Ovary (tissue), 9 donors: ENCODE measurements around the gene PIK3AP1. TPM values are rescaled to one million over a fixed set of nuclear protein-coding genes. Genes with fewer than 3 reads are reported as not detected.

ENCODE experiments used
- DNase-seq, 5 donors: peaks; one replicate each; pipeline ENCODE4 v3.0.0-alpha.2; 2019 to 2020
- H3K27ac ChIP-seq, 2 donors: fragments of 200-600 bp; one replicate each; pipeline versions ENCODE4 v1.5.1 to v1.8.0; 2019 to 2022
- H3K27me3 ChIP-seq: fragments of 200-600 bp; one replicate; pipeline ENCODE4 v1.8.0; 2022
- H3K36me3 ChIP-seq: fragments of 200-600 bp; sonication (generic); one replicate; pipeline ENCODE4 v1.5.1; 2019
- H3K4me1 ChIP-seq: one replicate; pipeline ENCODE4 v1.8.1; 2013; ENCODE audit warnings: mild to moderate bottlenecking, moderate library complexity; ENCODE audit not compliant: insufficient read depth
- H3K4me3 ChIP-seq: fragments of 200-600 bp; sonication (generic); one replicate; pipeline ENCODE4 v1.5.1; 2017
- H3K9me3 ChIP-seq, 2 donors: fragments of 200-600 bp in 1 of 2; sonication (generic) in 1 of 2; one replicate each; pipeline versions ENCODE4 v1.5.1 to v1.8.1; 2013 to 2019; ENCODE audit warnings: mild to moderate bottlenecking in 1 of 2, moderate library complexity in 1 of 2
- EP300 ChIP-seq: sonication (generic); formaldehyde crosslinking; IDR thresholded peaks from one replicate; pipeline ENCODE4 v1.6.1; 2017; ENCODE audit warnings: antibody characterized with exemption
- POLR2A ChIP-seq: fragments of 450-650 bp; IDR thresholded peaks from one replicate; pipeline ENCODE4 v1.6.1; 2017; ENCODE audit warnings: antibody characterized with exemption, mild to moderate bottlenecking, moderate library complexity
- WGBS, 3 donors: extraction: QIAGEN DNeasy Blood & Tissue Kit in 1 of 3; methylation state at CpG; one replicate each; pipeline versions ENCODE4 v1.1.5 to v1.1.7; 2013 to 2017; 5-methylcytosine and 5-hydroxymethylcytosine counted together
- intact Hi-C, 4 donors: fragments of 100-400 bp; cut with DNase I; formaldehyde crosslinking; loops; one replicate each; pipeline versions ENCODE4 v1.11.0 to v1.15.1; 2022 to 2023
- polyA plus RNA-seq, 2 donors: library from polyadenylated mRNA; stranded (reverse); fragments of 200-250 nt in 1 of 2; fragments of 350-450 nt in 1 of 2; fragmentation: Illumina TruSeq in 1 of 2; extraction: RNeasy Lipid Tissue Mini Kit (QIAGEN cat#74804) in 1 of 2; gene quantifications; one replicate each; pipeline ENCODE4 v1.2.3, GENCODE V29; 2013 to 2014
- total RNA-seq, 7 donors: library from RNA; depleted of rRNA in 2 of 7; stranded (reverse); fragments of >200 nt in 2 of 7; fragmentation: NEBNext Ultra II Directional in 3 of 7; extraction: Animal tissue kit (Norgen Biotek cat#: 25700) in 3 of 7; gene quantifications; one replicate each; pipeline versions ENCODE4 v1.1.0 to v1.2.4, GENCODE V29; 2016 to 2023
- TF ChIP-seq, protein P1 (sequence below), 3 donors: fragments of 450-650 bp in 2 of 3; fragments of 200-600 bp in 1 of 3; IDR thresholded peaks; one replicate each; pipeline versions ENCODE4 v1.5.1 to v1.8.0; 2016 to 2022; ENCODE audit warnings: antibody characterized with exemption in 3 of 3, mild to moderate bottlenecking in 1 of 3
- donor health status: DM: no; HTN: no; CAD: no; lungs with moderate emphysema.
- donor health status: DM: no; HTN: no; CAD: no.
- donor health status: Bipolar disorder and iron deficiency.
- donor health status: DM: yes; HTN: yes; CAD: no.
- donor health status: DM: no; HTN: no; CAD: no.
- donor health status: DM: yes; HTN: yes; CAD: no.

PIK3AP1 gene
- total and polyA plus RNA-seq, 9 donors, result 2.5 to 14.2 (median 7.8) TPM

DNA sequence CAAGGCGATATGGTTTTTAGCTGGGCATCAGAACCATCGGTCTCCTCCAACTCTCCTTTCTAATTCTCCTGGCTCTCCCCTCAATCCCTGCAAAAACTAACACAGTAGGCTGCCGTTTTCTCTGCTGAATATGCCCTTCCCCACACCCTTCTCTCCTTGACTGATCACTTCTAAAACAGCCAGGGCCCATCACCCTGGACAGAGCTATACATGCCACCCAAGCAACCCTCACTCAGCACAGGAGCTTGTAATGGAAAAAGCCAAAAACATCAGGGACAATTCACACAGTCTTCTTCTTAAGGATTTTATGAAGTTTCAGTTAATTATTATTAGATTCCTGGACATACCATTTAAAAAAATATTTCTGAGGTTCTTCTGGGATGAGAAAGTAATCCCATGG, 61.5 kb downstream of the PIK3AP1 start:
- H3K27ac ChIP-seq, result no peak overlapping the region
- no peaks in the 10 kb centered on the region for H3K27me3 ChIP-seq
- no peaks in the 10 kb centered on the region for H3K36me3 ChIP-seq
- no peak for DNase-seq
- no peaks in the 10 kb centered on the region for H3K4me1 ChIP-seq
- no peak overlapping the region for H3K4me3 ChIP-seq
- WGBS, 3 donors, result 73 to 81% (median 81%) methylated on average over 3 of the region's 3 CpGs
- no peaks in the 10 kb centered on the region for H3K9me3 ChIP-seq
- TF ChIP-seq POLR2A, result no peak
- TF ChIP-seq, protein P1, sequence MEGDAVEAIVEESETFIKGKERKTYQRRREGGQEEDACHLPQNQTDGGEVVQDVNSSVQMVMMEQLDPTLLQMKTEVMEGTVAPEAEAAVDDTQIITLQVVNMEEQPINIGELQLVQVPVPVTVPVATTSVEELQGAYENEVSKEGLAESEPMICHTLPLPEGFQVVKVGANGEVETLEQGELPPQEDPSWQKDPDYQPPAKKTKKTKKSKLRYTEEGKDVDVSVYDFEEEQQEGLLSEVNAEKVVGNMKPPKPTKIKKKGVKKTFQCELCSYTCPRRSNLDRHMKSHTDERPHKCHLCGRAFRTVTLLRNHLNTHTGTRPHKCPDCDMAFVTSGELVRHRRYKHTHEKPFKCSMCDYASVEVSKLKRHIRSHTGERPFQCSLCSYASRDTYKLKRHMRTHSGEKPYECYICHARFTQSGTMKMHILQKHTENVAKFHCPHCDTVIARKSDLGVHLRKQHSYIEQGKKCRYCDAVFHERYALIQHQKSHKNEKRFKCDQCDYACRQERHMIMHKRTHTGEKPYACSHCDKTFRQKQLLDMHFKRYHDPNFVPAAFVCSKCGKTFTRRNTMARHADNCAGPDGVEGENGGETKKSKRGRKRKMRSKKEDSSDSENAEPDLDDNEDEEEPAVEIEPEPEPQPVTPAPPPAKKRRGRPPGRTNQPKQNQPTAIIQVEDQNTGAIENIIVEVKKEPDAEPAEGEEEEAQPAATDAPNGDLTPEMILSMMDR (IDR thresholded peaks at IDR 0.05), result no peak
- no peak for TF ChIP-seq EP300
- intact Hi-C loops, result no loop called here

DNA sequence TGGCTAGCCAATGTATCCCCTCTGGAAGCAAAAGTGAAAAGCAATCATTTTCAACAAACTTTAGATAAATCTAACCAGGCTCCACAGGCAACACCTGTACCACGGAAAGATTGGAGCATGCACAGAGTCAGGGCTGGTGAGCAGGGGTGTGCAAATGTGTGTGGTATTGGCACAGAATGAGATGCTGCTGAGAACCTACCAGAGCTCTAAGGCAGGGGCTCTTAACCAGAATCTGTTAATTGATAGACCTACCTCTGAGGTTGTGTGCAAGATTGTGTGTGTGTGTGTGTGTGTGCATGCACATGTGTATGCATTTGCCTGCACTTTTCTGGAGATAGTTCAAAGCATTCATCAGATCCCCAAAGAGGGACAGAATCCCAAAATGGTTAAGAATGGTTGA, 62.9 kb downstream of the PIK3AP1 start:
- TF ChIP-seq POLR2A (no peak), EP300 (no peak)
- TF ChIP-seq, protein P1 (IDR thresholded peaks at IDR 0.05), result no peak
- Histone ChIP-seq H3K4me3 (no peak overlapping the region), H3K27me3 (no peaks in the 10 kb centered on the region), H3K36me3 (no peaks in the 10 kb centered on the region), H3K27ac (no peak overlapping the region), H3K9me3 (no peaks in the 10 kb centered on the region), H3K4me1 (no peaks in the 10 kb centered on the region)
- no peak for DNase-seq
- intact Hi-C loops, result no loop called here
- WGBS, 3 donors, result 84 to 100% (median 93%) methylated on average over 1 of the region's 1 CpG

DNA sequence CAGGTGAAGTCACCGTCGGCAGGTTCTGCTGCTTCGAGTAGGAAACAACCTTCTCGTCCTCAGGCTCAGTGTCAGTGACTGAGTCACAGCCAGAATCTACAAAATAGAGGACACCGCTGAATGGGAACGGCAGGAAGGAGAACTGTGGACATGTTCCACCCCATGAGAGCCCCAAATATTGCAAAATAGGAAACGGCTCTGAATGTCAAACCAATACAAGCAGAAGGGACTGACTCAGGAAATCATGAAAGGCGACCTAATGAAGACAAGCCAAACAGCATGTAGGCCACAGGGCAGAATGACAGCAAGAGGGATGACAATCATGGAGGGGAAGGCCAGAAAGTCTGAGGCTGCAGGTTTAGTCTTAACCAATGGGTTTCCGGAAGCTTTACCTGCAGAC, 63.5 kb downstream of the PIK3AP1 start:
- Histone ChIP-seq H3K27me3 (no peaks in the 10 kb centered on the region), H3K4me3 (no peak overlapping the region), H3K9me3 (no peaks in the 10 kb centered on the region), H3K36me3 (no peaks in the 10 kb centered on the region), H3K4me1 (no peaks in the 10 kb centered on the region), H3K27ac (no peak overlapping the region)
- DNase-seq, result no peak
- WGBS, 3 donors, result 90 to 95% (median 94%) methylated on average over 9 of the region's 9 CpGs
- no peak for TF ChIP-seq POLR2A
- TF ChIP-seq EP300, result no peak
- TF ChIP-seq, protein P1 (IDR thresholded peaks at IDR 0.05), result no peak
- intact Hi-C loops, result no loop called here

DNA sequence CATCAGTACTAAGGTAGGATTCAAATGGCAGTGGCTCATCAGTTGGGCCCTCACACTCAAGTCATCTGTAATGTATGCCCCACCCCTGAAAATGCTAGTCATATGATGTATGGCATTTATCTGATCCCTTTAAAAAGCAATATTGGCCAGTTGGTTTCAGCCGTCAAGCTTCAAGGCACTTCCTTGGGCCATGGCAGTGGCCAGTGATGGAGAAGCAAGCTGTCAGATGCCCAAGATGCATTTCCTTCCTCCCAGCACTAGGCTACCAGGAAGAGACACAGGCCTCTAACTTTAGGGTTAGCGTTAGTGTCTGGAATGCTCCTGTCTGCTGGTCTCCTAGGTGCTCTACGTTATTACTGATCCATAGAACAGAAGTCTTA, 64.1 kb downstream of the PIK3AP1 start:
- Histone ChIP-seq H3K4me1 (no peaks in the 10 kb centered on the region), H3K27ac (no peak overlapping the region), H3K36me3 (no peaks in the 10 kb centered on the region), H3K27me3 (no peaks in the 10 kb centered on the region), H3K4me3 (no peak overlapping the region), H3K9me3 (no peaks in the 10 kb centered on the region)
- intact Hi-C loops, result no loop called here
- WGBS, 3 donors, result 90 to 91% (median 91%) methylated on average over 3 of the region's 3 CpGs
- TF ChIP-seq, protein P1 (IDR thresholded peaks at IDR 0.05), result no peak
- no peak for TF ChIP-seq POLR2A
- TF ChIP-seq EP300, result no peak
- DNase-seq, result no peak
